ENCODE results near the gene CFAP20DC.
A peak's percentile ranks its signal among the peaks of the same experiment; 100 is the strongest.
"Not testable (repeated sequence)": the region's sequence is repeated elsewhere in the genome, so short reads cannot be mapped to it uniquely, and the experiment has no call there.

CFAP20DC gene

DNA sequence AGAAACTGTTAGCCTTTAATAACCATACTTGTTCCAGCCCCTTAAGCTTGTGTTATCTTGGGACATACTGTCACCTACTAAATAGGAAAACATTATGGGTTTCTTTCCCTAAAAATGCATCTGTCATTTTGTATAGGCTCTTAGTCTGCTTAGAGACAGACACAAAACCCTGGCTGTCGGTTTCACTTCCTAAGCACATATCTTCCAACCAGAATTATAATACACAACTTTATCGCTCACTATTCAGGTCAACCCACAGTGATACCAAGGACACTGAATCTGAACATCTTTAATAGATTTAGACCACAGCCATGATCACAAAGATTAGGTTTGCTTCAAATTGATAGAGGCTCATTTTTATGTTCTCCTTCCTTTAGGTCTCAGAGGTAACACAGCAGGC is 111.8 kb downstream of the CFAP20DC start:
- DNase-seq (ENCODE audit: low read depth) = no peak
- no peak overlapping the region for H3K4me3 ChIP-seq (ENCODE audit: low read depth, low read length)
- TF ChIP-seq, protein P1, sequence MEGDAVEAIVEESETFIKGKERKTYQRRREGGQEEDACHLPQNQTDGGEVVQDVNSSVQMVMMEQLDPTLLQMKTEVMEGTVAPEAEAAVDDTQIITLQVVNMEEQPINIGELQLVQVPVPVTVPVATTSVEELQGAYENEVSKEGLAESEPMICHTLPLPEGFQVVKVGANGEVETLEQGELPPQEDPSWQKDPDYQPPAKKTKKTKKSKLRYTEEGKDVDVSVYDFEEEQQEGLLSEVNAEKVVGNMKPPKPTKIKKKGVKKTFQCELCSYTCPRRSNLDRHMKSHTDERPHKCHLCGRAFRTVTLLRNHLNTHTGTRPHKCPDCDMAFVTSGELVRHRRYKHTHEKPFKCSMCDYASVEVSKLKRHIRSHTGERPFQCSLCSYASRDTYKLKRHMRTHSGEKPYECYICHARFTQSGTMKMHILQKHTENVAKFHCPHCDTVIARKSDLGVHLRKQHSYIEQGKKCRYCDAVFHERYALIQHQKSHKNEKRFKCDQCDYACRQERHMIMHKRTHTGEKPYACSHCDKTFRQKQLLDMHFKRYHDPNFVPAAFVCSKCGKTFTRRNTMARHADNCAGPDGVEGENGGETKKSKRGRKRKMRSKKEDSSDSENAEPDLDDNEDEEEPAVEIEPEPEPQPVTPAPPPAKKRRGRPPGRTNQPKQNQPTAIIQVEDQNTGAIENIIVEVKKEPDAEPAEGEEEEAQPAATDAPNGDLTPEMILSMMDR (IDR thresholded peaks at IDR 0.05; ENCODE audit: low read depth, low read length, missing control alignments) = no peak

DNA sequence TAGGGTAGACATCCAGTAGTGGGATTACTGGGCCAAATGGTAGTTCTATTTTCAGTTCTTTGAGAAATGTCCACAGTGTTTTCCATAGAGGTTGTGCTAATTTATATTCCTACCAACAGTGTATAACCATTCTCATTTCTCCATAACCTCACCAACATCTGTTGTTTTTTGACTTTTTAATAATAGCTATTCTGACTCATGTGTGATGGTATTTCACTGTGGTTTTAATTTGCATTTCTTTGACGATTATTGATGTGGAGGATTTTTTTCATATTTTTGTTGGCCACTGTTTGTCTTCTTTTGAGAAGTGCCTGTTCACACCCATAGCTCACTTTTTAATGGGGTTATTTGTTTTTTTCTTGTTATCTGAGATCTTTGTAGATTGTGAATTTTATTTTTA is 125.2 kb downstream of the CFAP20DC start:
- TF ChIP-seq, protein P1 (IDR thresholded peaks at IDR 0.05; ENCODE audit: low read depth, low read length, missing control alignments) = no peak
- no peak for DNase-seq (ENCODE audit: low read depth)
- H3K4me3 ChIP-seq (ENCODE audit: low read depth, low read length) = no peak overlapping the region

DNA sequence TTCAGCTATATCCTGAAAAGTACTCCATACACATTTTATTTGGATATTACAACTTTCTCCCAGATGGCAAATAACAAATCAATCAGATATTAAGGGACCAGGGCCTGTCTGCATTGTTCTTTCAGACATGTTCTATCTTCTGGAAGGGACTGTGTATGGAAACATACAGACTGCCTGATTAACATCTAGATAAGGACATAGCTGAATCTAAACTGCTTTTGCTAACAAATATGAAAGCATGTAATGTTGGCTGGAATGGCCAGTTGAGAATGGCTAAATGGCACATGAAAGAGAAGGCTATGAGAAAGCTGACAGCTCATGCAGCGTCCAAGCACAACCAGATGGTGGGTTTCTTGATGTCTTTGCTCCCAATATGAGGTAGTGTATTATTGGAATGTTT is 149.4 kb downstream of the CFAP20DC start:
- DNase-seq (ENCODE audit: low read depth) = no peak
- TF ChIP-seq, protein P1 (IDR thresholded peaks at IDR 0.05; ENCODE audit: low read depth, low read length, missing control alignments) = no peak
- H3K4me3 ChIP-seq (ENCODE audit: low read depth, low read length) = no peak overlapping the region

DNA sequence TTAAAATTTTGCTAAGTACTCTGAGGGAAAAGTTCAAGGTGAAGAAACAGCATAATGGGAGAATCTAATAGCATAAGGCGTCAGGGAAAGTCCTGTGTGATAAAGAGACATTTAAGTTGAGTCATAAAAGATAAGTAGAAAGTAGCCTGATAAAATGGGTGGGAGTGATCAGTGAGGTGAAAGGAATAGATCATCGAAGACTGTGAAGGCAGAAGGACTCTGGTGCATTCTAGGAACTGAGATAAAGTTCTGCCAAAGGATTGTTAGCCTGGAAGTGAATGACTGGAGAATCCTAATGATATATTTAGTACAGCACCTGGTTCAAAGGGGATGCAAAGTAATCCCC is 149.9 kb downstream of the CFAP20DC start:
- TF ChIP-seq, protein P1 (IDR thresholded peaks at IDR 0.05; ENCODE audit: low read depth, low read length, missing control alignments) = no peak
- H3K4me3 ChIP-seq (ENCODE audit: low read depth, low read length) = no peak overlapping the region
- no peak for DNase-seq (ENCODE audit: low read depth)

DNA sequence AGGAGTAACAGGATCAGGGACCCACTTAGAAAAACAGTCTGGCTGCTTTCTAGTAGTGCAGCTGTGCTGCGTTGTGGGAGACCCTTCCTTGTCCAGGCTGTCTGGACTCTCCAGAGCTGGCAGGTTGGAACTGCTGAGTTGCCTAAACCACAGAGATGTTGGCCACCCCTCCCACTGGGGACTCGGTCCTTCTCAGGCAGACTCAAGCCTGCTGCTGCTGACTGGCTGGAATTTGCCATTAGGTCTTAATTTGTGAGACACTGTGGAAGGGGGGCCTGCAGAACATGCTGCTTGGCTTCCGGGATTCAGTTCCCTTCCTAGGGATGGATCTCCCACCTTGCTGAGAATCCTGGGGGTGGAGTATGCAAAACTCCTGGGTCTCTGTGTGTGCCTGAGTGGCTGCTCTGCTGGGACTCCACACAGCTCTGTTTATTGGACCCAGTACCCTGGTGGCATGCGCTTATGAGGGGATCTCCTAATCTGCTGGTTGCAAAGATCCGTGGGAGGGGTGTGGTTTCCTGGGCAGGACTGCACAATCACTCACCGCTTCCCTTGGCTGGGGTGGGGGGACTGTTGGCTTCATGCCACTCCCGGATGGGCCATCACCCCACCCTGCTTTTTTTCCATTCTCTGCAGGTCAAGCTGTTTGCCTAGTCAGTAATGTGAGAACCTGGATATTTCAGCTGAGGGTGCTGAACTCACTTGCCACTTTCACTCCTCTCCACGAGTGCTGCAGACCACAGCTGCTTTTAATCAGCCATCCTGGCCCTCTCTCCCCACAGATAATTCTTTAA is 150.5 kb downstream of the CFAP20DC start:
- DNase-seq (ENCODE audit: low read depth) = peak; percentile 50
- TF ChIP-seq, protein P1 (IDR thresholded peaks at IDR 0.05; ENCODE audit: low read depth, low read length, missing control alignments) = no peak
- H3K4me3 ChIP-seq (ENCODE audit: low read depth, low read length) = no peak overlapping the region

DNA sequence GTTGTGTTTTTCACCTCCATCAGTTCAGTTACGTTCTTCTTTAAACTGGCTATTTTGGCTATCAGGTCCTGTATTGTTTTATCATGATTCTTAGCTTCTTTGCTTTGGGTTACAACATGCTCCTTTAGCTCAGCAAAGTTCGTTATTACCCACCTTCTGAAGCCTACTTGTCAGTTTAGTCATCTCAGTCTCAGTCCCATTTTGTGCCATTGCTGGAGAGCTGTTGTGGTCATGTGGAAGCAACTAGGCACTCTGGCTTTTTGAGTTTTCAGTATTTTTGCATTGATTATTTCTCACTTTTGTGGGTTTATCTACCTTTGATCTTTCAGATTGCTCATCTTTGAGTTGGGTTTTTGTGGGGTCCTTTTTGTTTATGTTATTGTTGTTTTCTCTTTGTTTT is 151.3 kb downstream of the CFAP20DC start:
- DNase-seq (ENCODE audit: low read depth) = no peak
- no peak overlapping the region for H3K4me3 ChIP-seq (ENCODE audit: low read depth, low read length)
- TF ChIP-seq, protein P1 (IDR thresholded peaks at IDR 0.05; ENCODE audit: low read depth, low read length, missing control alignments) = no peak

DNA sequence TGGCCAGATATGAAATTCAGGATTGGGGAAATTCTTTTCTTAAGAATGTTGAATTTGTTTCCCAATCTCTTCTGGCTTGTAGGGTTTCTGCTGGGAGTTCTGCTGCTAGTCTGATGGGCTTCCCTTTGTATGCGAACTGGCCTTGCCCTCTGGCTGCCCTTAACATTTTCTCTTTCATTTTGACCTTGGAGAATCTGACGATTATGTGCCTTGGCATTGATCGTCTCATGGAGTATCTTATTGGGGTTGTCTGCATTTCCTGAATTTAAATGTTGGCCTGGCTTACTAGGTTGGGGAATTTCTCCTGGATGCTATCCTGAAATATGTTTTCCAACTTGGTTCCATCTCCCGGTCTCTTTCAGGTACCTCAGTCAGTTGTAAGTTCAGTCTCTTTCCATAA is 152.2 kb downstream of the CFAP20DC start:
- DNase-seq (ENCODE audit: low read depth) = no peak
- H3K4me3 ChIP-seq (ENCODE audit: low read depth, low read length) = no peak overlapping the region
- TF ChIP-seq, protein P1 (IDR thresholded peaks at IDR 0.05; ENCODE audit: low read depth, low read length, missing control alignments) = no peak

DNA sequence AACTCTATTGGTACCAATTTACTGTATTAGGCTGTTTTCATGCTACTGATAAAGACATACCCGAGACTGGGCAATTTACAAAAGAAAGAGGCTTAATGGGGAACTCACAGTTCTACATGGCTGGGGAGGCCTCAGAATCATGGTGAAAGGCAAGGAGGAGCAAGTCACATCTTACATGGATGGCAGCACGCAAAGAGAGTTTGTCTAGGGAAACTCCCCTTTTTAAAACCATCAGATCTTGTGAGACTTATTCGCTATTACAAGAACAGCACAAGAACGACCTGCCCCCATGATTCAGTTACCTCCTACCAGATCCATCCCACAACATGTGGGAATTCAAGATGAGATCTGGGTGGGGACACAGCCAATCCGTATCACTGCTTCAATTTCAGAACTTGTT is 154.1 kb downstream of the CFAP20DC start:
- not testable (repeated sequence) for H3K4me3 ChIP-seq (ENCODE audit: low read depth, low read length); DNase-seq (ENCODE audit: low read depth)

DNA sequence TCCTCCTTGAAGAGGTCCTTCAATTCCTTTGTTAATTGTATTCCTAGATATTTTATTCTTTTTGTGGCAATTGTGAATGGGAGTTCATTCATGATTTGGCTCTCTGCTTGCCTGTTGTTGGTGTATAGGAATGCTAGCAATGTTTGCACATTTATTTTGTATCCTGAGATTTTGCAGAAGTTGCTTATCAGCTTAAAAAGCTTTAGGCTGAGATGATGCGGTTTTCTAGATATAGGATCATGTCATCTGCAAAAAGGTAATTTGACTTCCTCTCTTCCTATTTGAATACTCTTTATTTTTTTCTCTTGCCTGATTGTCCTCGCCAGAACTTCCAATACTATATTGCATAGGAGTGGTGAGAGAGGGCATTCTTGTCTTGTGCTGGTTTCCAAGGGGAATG is 157.3 kb downstream of the CFAP20DC start:
- DNase-seq (ENCODE audit: low read depth); H3K4me3 ChIP-seq (ENCODE audit: low read depth, low read length): not testable (repeated sequence)

Measured in GM12864 (cell line).